Erythroblast (primary cell): ENCODE results near the gene OR1J4.

ENCODE experiments used
- GATA1 ChIP-seq: IDR thresholded peaks from 2 replicates; pipeline ENCODE4 v1.6.1; 2011; ENCODE audit warnings: low read depth, mild to moderate bottlenecking, control low read depth, low read length, moderate library complexity
- POLR2A ChIP-seq: IDR thresholded peaks from 2 replicates; pipeline ENCODE4 v1.6.1; 2011; ENCODE audit warnings: mild to moderate bottlenecking, low read length

GRCh38 chr9:122510502-122510901 is 8.4 kb upstream of the OR1J4 start, which contains the start of gene OR1J2:
- no peak for TF ChIP-seq POLR2A
- no peak for TF ChIP-seq GATA1
